Mucosa of rectum (tissue), 2 donors: Measurements from ENCODE around the gene KRTAP5-4.
"Not testable (repeated sequence)": the region's sequence is repeated elsewhere in the genome, so short reads cannot be mapped to it uniquely, and the experiment has no call there.

Experiments used
- H3K27ac ChIP-seq, 2 donors: one replicate each; pipeline ENCODE4 v1.7.0; 2013; ENCODE audit warnings: inconsistent platforms in 2 of 2, low read depth in 2 of 2, low read length in 2 of 2
- H3K27me3 ChIP-seq, 2 donors: one replicate each; pipeline ENCODE4 v1.7.0; 2013; ENCODE audit warnings: low read length in 2 of 2; ENCODE audit not compliant: control insufficient read depth in 2 of 2, insufficient read depth in 2 of 2
- H3K36me3 ChIP-seq, 2 donors: one replicate each; pipeline ENCODE4 v1.7.0; 2013; ENCODE audit warnings: low read length in 2 of 2; ENCODE audit not compliant: control insufficient read depth in 2 of 2, insufficient read depth in 2 of 2
- H3K4me1 ChIP-seq, 2 donors: one replicate each; pipeline ENCODE4 v1.7.0; 2013; ENCODE audit warnings: low read length in 2 of 2, mild to moderate bottlenecking in 1 of 2; ENCODE audit not compliant: control insufficient read depth in 2 of 2, insufficient read depth in 2 of 2
- H3K4me3 ChIP-seq, 2 donors: one replicate each; pipeline ENCODE4 v1.7.0; 2013; ENCODE audit warnings: low read length in 2 of 2
- H3K9ac ChIP-seq, 2 donors: one replicate each; pipeline ENCODE4 v1.7.0; 2013; ENCODE audit warnings: low read length in 2 of 2, low read depth in 1 of 2, mild to moderate bottlenecking in 1 of 2
- H3K9me3 ChIP-seq, 2 donors: one replicate each; pipeline ENCODE4 v1.7.0; 2013; ENCODE audit warnings: low read length in 2 of 2; ENCODE audit not compliant: control insufficient read depth in 2 of 2
- donor health status: healthy.
- donor health status: Normal muscosa, but diverticular disease.

KRTAP5-4 gene

GRCh38 chr11:1622086-1622485 is at the start of gene KRTAP5-4:
KRTAP5-4 (minus strand) TSS chr11:1622138; CDS start chr11:1622093, 45 bp downstream.
- Histone ChIP-seq H3K27ac (no peak within 1 kb of the TSS), H3K4me3 (no peak within 1 kb of the TSS), H3K9me3 (no peaks in the 10 kb centered on the region), H3K36me3 (no peaks in the 10 kb centered on the region), H3K27me3 (peaks cover 1 to 2% of the 10 kb centered on the region in 2 donors), H3K9ac (no peak within 1 kb of the TSS), H3K4me1 (no peaks in the 10 kb centered on the region)

- Histone ChIP-seq H3K36me3 (no peaks in the 10 kb centered on the region), H3K27me3 (peaks cover 17 to 22% of the 10 kb centered on the region in 2 donors), H3K9me3 (no peaks in the 10 kb centered on the region), H3K9ac (no peak overlapping the region), H3K4me1 (no peaks in the 10 kb centered on the region), H3K27ac (no peak overlapping the region), H3K4me3 (no peak overlapping the region)
These were observed 49.7 kb upstream of the KRTAP5-4 start for GRCh38 chr11:1671658-1672057.

- no peaks in the 10 kb centered on the region for H3K36me3 ChIP-seq
- no peak overlapping the region for H3K9ac ChIP-seq
- H3K4me1 ChIP-seq: no peaks in the 10 kb centered on the region
- peaks cover 16 to 18% of the 10 kb centered on the region in 2 donors for H3K27me3 ChIP-seq
- no peak overlapping the region for H3K27ac ChIP-seq
- H3K4me3 ChIP-seq: no peak overlapping the region
- no peaks in the 10 kb centered on the region for H3K9me3 ChIP-seq
These were observed 49.0 kb upstream of the KRTAP5-4 start for GRCh38 chr11:1670905-1671371.

GRCh38 chr11:1670457-1670856 is 48.5 kb upstream of the KRTAP5-4 start:
- H3K9me3 ChIP-seq, H3K27ac ChIP-seq, H3K36me3 ChIP-seq, H3K4me1 ChIP-seq, H3K4me3 ChIP-seq, H3K9ac ChIP-seq: not testable (repeated sequence)
- peaks cover 16 to 18% of the 10 kb centered on the region in 2 donors for H3K27me3 ChIP-seq

- no peak overlapping the region for H3K27ac ChIP-seq
These were observed 47.7 kb upstream of the KRTAP5-4 start for GRCh38 chr11:1669546-1670218.

GRCh38 chr11:1668911-1669473 is 47.1 kb upstream of the KRTAP5-4 start:
- peaks cover 12 to 16% of the 10 kb centered on the region in 2 donors for H3K27me3 ChIP-seq
- H3K27ac ChIP-seq: no peak overlapping the region

More at GRCh38 chr11:1669546-1670218, 47.7 kb upstream of the KRTAP5-4 start:
- peaks cover 16 to 17% of the 10 kb centered on the region in 2 donors for H3K27me3 ChIP-seq
- H3K4me3 ChIP-seq: no peak overlapping the region
- no peak overlapping the region for H3K9ac ChIP-seq
- no peaks in the 10 kb centered on the region for H3K9me3 ChIP-seq
- no peaks in the 10 kb centered on the region for H3K36me3 ChIP-seq
- no peaks in the 10 kb centered on the region for H3K4me1 ChIP-seq

GRCh38 chr11:1667906-1668305 is 46.0 kb upstream of the KRTAP5-4 start:
- Histone ChIP-seq H3K36me3 (no peaks in the 10 kb centered on the region), H3K4me1 (no peaks in the 10 kb centered on the region), H3K27ac (no peak overlapping the region), H3K4me3 (no peak overlapping the region), H3K9me3 (no peaks in the 10 kb centered on the region), H3K9ac (no peak overlapping the region), H3K27me3 (peaks cover 12 to 16% of the 10 kb centered on the region in 2 donors)

More at GRCh38 chr11:1668911-1669473, 47.1 kb upstream of the KRTAP5-4 start:
- Histone ChIP-seq H3K36me3 (no peaks in the 10 kb centered on the region), H3K4me1 (no peaks in the 10 kb centered on the region), H3K9ac (no peak overlapping the region), H3K4me3 (no peak overlapping the region), H3K9me3 (no peaks in the 10 kb centered on the region)

- no peaks in the 10 kb centered on the region for H3K9me3 ChIP-seq
- H3K27ac ChIP-seq: no peak overlapping the region
- H3K36me3 ChIP-seq: no peaks in the 10 kb centered on the region
- H3K9ac ChIP-seq: no peak overlapping the region
- no peaks in the 10 kb centered on the region for H3K4me1 ChIP-seq
- H3K4me3 ChIP-seq: no peak overlapping the region
- H3K27me3 ChIP-seq: peaks cover 9 to 16% of the 10 kb centered on the region in 2 donors
These were observed 45.3 kb upstream of the KRTAP5-4 start for GRCh38 chr11:1667121-1667850.

GRCh38 chr11:1665313-1665712 is 43.4 kb upstream of the KRTAP5-4 start:
- Histone ChIP-seq H3K9ac (no peak overlapping the region), H3K36me3 (no peaks in the 10 kb centered on the region), H3K27me3 (peaks cover 7 to 12% of the 10 kb centered on the region in 2 donors), H3K27ac (no peak overlapping the region), H3K9me3 (no peaks in the 10 kb centered on the region), H3K4me1 (no peaks in the 10 kb centered on the region), H3K4me3 (no peak overlapping the region)

GRCh38 chr11:1662699-1663283 is 40.9 kb upstream of the KRTAP5-4 start:
- H3K9ac ChIP-seq, H3K4me1 ChIP-seq, H3K27ac ChIP-seq, H3K4me3 ChIP-seq, H3K9me3 ChIP-seq, H3K27me3 ChIP-seq, H3K36me3 ChIP-seq: not testable (repeated sequence)
